Body of pancreas (tissue), 4 donors: ENCODE data around the gene EXOC1.

Experiments used
- CTCF ChIP-seq, 7 experiments: fragments of 450-650 bp in 4 of 7; fragments of 200-600 bp in 3 of 7; sonication (generic) in 3 of 7; IDR thresholded peaks; one replicate each; pipeline ENCODE4 v1.5.1; 2016 to 2019; ENCODE audit warnings: antibody characterized with exemption in 7 of 7
- POLR2A ChIP-seq, 3 donors: fragments of 450-650 bp; IDR thresholded peaks; one replicate each; pipeline ENCODE4 v1.6.1; 2016; ENCODE audit warnings: antibody characterized with exemption in 3 of 3, mild to moderate bottlenecking in 2 of 3

DNA sequence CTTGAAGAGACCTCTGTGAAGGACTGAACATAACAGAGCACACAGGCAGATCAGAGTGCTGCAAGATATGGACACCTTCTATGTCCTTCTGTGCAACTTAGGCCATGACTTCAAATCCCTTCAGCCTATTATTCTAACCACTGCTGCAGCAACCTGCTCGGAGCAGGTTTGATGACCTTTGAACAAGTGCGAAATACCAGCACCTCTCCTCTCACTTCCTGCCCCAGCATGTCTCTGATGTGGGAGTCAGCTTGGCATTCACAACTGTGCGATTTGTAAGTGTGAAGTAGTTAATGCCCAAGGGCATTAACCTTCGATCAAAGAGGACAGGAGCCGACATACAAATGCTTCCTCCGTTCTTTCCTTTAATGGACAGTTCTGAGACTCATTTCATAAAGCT lies 1.6 kb upstream of the EXOC1 start:
- TF ChIP-seq CTCF (IDR thresholded peaks at IDR 0.05) (no peak), POLR2A (IDR thresholded peaks at IDR 0.05) (no peak)
